GM18870 (cell line): ENCODE data around the gene KRT82.
A peak's percentile ranks its signal among the peaks of the same experiment; 100 is the strongest.

ENCODE experiments used
- ATAC-seq: cut with Tn5 transposase; IDR thresholded peaks from one replicate; pipeline ENCODE4 v1.9.1; 2021; ENCODE audit warnings: moderate library complexity; ENCODE audit not compliant: unreplicated experiment

KRT82 gene

GRCh38 chr12:52362118-52362726 lies 43.9 kb downstream of the KRT82 start:
- ATAC-seq, result no peak

- no peak for ATAC-seq
These were observed 44.6 kb downstream of the KRT82 start for GRCh38 chr12:52361553-52361952.

GRCh38 chr12:52360663-52361271 lies 45.4 kb downstream of the KRT82 start:
- no peak for ATAC-seq

GRCh38 chr12:52360106-52360662 lies 46.0 kb downstream of the KRT82 start:
- ATAC-seq, result no peak

- ATAC-seq, result no peak
These were observed 46.5 kb downstream of the KRT82 start for GRCh38 chr12:52359621-52360061.

- ATAC-seq, result peak; percentile 82
These were observed 47.4 kb downstream of the KRT82 start for GRCh38 chr12:52358575-52359350.

GRCh38 chr12:52356762-52357580 lies 49.2 kb downstream of the KRT82 start:
- ATAC-seq, result no peak

GRCh38 chr12:52356031-52356761 lies 49.9 kb downstream of the KRT82 start:
- ATAC-seq, result no peak

- ATAC-seq, result no peak
These were observed 51.0 kb downstream of the KRT82 start for GRCh38 chr12:52355176-52355575.

GRCh38 chr12:52354200-52354599 lies 51.9 kb downstream of the KRT82 start:
- no peak for ATAC-seq

GRCh38 chr12:52353766-52354165 lies 52.4 kb downstream of the KRT82 start:
- no peak for ATAC-seq

- ATAC-seq, result no peak
These were observed 53.2 kb downstream of the KRT82 start for GRCh38 chr12:52352951-52353350.

- ATAC-seq, result no peak
These were observed 54.7 kb downstream of the KRT82 start for GRCh38 chr12:52351196-52352059.

- no peak for ATAC-seq
These were observed 55.3 kb downstream of the KRT82 start for GRCh38 chr12:52350786-52351185.

- no peak for ATAC-seq
These were observed 56.0 kb downstream of the KRT82 start for GRCh38 chr12:52350021-52350620.

- no peak for ATAC-seq
These were observed 56.9 kb downstream of the KRT82 start for GRCh38 chr12:52349196-52349595.

GRCh38 chr12:52347551-52348510 lies 58.3 kb downstream of the KRT82 start:
- ATAC-seq, result no peak

GRCh38 chr12:52347016-52347415 lies 59.1 kb downstream of the KRT82 start:
- ATAC-seq, result no peak
